OCI-LY7 (cell line): ENCODE data around the gene TOLLIP.

Source experiments
- CTCF ChIP-seq: fragments of 200-600 bp; sonication (generic); conservative IDR thresholded peaks from 2 replicates; pipeline ENCODE4 v1.5.1; 2014; ENCODE audit warnings: mild to moderate bottlenecking, antibody characterized with exemption, low read length, moderate library complexity, mixed read lengths
- EZH2phosphoT487 ChIP-seq: fragments of 200-600 bp; sonication (generic); IDR thresholded peaks from 2 replicates; pipeline ENCODE4 v1.6.1; 2018; ENCODE audit warnings: low read depth, borderline replicate concordance, mild to moderate bottlenecking, mixed run types, antibody characterized with exemption, low read length, moderate library complexity, mixed read lengths

DNA sequence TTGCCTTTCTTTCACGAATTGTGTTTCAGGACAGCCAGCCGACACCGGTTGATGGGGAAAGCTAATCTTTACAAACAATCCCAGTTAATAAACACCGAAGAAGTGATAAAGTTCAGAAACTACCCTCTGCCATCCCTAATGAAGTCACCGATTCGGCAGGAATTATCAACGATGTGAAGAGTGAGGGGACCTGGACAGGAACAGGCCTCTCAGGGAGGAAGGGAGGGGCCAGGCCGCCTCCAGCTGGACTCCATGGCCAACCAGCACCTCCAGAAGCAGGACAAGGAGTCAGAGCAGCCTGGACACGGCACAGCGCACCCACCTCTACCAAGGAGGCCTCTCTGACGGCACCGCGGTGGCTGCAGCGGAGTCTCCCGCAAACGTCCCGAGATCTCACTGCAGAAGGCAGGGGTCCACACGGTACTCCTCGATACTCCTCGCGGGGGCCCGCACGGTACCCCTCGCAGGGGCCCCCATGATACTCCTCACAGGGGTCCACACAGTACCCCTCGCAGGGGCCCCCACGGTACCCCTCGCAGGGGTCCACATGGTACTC is 3.9 kb downstream of the TOLLIP start:
- TF ChIP-seq CTCF (no peak), EZH2phosphoT487 (no peak)
